ENCODE measurements around the gene SLC2A6. TPM values are rescaled to one million over a fixed set of nuclear protein-coding genes. Genes with fewer than 3 reads are reported as not detected.

Gene SLC2A6
- total RNA-seq, 1 donor from 2014 or later: 51.8 TPM

DNA sequence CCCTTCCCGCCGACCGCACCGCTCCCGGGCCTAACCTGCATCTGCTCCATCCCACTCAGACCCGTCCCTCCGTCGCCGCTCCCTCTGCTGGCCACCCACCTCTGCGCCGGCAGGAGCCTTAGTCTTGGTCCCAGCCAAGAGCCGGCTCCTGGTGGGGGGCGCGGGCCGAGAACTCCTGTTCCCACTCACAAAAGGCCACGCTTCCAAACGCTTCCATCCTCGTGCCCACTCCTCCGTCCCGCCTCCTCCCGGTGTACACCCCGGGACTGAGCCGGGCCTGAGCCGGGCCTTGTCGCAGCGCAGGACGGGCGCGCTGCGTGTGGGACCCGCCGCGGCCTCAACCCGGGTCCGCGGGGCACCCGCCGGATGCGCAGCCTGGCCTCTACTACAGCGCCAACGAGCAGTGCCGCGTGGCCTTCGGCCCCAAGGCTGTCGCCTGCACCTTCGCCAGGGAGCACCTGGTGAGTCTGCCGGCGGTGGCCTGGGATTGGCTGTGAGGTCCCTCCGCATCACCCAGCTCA lies 49.2 kb downstream of the SLC2A6 start:
- TF ChIP-seq, protein P1, sequence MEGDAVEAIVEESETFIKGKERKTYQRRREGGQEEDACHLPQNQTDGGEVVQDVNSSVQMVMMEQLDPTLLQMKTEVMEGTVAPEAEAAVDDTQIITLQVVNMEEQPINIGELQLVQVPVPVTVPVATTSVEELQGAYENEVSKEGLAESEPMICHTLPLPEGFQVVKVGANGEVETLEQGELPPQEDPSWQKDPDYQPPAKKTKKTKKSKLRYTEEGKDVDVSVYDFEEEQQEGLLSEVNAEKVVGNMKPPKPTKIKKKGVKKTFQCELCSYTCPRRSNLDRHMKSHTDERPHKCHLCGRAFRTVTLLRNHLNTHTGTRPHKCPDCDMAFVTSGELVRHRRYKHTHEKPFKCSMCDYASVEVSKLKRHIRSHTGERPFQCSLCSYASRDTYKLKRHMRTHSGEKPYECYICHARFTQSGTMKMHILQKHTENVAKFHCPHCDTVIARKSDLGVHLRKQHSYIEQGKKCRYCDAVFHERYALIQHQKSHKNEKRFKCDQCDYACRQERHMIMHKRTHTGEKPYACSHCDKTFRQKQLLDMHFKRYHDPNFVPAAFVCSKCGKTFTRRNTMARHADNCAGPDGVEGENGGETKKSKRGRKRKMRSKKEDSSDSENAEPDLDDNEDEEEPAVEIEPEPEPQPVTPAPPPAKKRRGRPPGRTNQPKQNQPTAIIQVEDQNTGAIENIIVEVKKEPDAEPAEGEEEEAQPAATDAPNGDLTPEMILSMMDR (IDR thresholded peaks at IDR 0.05; ENCODE audit: insufficient read depth, low read length, poor library complexity, severe bottlenecking): peak; percentile 70
- H3K36me3 ChIP-seq (ENCODE audit: control insufficient read depth, insufficient read depth, low read length): no peaks in the 10 kb centered on the region
- DNase-seq (ENCODE audit: low read depth): no peak
- H3K27me3 ChIP-seq (ENCODE audit: control insufficient read depth, insufficient read depth, low read length): peaks cover 25% of the 10 kb centered on the region
- H3K4me3 ChIP-seq (ENCODE audit: low read depth, low read length): no peak overlapping the region

DNA sequence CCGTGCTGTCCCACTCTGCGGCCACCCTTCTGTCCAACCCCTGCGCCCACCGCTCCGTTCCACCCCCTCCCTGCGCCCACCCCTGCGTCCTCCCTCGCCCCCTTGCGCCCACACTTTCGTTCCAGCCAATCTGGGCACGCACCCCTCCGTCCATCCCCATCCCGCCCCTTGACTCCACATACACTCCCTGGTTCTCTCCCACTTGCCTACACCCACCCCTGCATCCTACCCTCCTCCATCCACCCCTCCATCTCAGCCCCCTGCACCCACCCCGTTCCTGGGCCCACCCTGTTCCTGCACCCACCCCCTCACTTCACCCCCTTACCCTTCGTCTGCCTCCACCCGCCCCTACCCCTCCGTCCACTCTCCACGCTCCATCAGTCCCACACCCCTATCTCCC lies 49.7 kb downstream of the SLC2A6 start:
- TF ChIP-seq, protein P1 (IDR thresholded peaks at IDR 0.05; ENCODE audit: insufficient read depth, low read length, poor library complexity, severe bottlenecking): no peak
- Histone ChIP-seq H3K4me3 (ENCODE audit: low read depth, low read length) (no peak overlapping the region), H3K27me3 (ENCODE audit: control insufficient read depth, insufficient read depth, low read length) (peaks cover 28% of the 10 kb centered on the region), H3K36me3 (ENCODE audit: control insufficient read depth, insufficient read depth, low read length) (no peaks in the 10 kb centered on the region)
- DNase-seq (ENCODE audit: low read depth): no peak

DNA sequence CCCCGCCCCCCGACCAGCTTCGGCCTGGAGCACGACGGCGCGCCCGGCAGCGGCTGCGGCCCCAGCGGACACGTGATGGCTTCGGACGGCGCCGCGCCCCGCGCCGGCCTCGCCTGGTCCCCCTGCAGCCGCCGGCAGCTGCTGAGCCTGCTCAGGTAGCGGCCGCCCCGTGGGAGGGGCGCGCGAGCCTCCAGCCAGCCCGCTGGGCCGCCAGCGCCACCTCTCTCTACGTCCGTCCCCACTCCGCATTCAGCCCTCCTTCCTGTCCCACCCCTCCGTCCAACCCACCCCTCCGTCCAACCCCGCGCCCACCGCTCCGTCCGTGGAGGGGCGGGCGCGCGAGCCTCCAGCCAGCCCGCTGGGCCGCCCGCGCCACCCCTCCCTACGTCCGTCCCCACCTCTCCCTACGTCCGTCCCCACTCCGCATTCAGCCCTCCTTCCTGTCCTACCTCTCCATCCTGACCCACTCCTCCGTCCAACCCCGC lies 50.2 kb downstream of the SLC2A6 start:
- Histone ChIP-seq H3K4me3 (ENCODE audit: low read depth, low read length) (peak overlapping the region; percentile 20), H3K36me3 (ENCODE audit: control insufficient read depth, insufficient read depth, low read length) (no peaks in the 10 kb centered on the region), H3K27me3 (ENCODE audit: control insufficient read depth, insufficient read depth, low read length) (peaks cover 30% of the 10 kb centered on the region)
- no peak for DNase-seq (ENCODE audit: low read depth)
- TF ChIP-seq, protein P1 (IDR thresholded peaks at IDR 0.05; ENCODE audit: insufficient read depth, low read length, poor library complexity, severe bottlenecking): no peak

DNA sequence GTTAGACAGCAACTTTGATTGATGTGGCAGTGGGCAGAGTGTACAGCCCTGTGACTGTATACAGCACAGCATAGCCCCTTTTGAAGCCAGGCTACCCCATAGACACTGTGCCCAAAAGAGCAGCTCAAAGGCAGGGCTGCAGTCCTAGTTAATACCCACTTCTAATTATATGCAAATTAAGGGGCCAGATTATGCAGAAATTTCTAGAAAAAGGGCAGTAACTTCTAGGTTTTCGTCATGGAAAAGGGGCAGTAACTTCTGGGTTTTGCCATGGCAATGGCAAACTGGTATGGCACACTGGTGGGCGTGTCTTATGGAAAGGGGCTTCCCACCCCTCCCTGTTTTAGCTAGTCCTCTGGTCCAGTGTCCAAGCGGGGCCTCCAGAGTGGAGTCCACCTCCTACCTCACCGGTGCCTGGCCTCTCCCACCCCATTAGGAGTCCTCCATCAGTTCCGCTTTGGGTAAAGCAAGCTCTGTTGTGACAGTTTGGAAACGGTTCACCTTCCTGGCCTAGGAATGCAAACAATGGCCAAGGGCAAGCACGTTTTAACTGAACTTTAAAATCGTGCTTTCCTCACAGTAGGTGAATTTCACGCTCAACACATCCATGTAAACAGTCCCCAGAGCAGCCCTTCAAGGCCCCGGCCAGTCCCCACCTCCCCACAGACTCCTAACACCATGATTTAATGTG lies 51.1 kb downstream of the SLC2A6 start:
- no peak for DNase-seq (ENCODE audit: low read depth)
- H3K4me3 ChIP-seq (ENCODE audit: low read depth, low read length): no peak overlapping the region

DNA sequence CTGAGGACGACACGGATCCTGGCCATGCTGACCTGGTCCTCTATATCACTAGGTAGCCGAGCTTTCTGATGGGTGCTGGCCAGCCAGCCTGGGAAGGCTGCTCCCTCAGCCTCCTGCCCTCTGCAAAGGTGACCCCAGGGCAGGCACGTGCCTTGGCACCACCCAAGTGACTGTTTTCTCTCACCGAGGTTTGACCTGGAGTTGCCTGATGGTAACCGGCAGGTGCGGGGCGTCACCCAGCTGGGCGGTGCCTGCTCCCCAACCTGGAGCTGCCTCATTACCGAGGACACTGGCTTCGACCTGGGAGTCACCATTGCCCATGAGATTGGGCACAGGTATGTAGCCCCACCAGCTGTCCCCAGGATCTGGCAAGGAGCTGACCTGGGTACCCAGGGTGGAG lies 52.9 kb downstream of the SLC2A6 start:
- Histone ChIP-seq H3K27me3 (ENCODE audit: control insufficient read depth, insufficient read depth, low read length) (peaks cover 30% of the 10 kb centered on the region), H3K4me3 (ENCODE audit: low read depth, low read length) (no peak overlapping the region), H3K36me3 (ENCODE audit: control insufficient read depth, insufficient read depth, low read length) (no peaks in the 10 kb centered on the region)
- TF ChIP-seq, protein P1 (IDR thresholded peaks at IDR 0.05; ENCODE audit: insufficient read depth, low read length, poor library complexity, severe bottlenecking): no peak
- no peak for DNase-seq (ENCODE audit: low read depth)

More for the DNA sequence above, 51.1 kb downstream of the SLC2A6 start:
- H3K27me3 ChIP-seq (ENCODE audit: control insufficient read depth, insufficient read depth, low read length): peaks cover 30% of the 10 kb centered on the region
- no peaks in the 10 kb centered on the region for H3K36me3 ChIP-seq (ENCODE audit: control insufficient read depth, insufficient read depth, low read length)
- TF ChIP-seq, protein P1 (IDR thresholded peaks at IDR 0.05; ENCODE audit: insufficient read depth, low read length, poor library complexity, severe bottlenecking): no peak

All from kidney epithelial cell (primary cell).